ENCODE measurements around the gene MLLT11. TPM values are rescaled to one million over a fixed set of nuclear protein-coding genes. Genes with fewer than 3 reads are reported as not detected.

MLLT11 gene
- total and polyA plus RNA-seq, 2 of the 4 experiments (the other 2 are of a cell fraction) = 3.6 to 17.5 TPM

DNA sequence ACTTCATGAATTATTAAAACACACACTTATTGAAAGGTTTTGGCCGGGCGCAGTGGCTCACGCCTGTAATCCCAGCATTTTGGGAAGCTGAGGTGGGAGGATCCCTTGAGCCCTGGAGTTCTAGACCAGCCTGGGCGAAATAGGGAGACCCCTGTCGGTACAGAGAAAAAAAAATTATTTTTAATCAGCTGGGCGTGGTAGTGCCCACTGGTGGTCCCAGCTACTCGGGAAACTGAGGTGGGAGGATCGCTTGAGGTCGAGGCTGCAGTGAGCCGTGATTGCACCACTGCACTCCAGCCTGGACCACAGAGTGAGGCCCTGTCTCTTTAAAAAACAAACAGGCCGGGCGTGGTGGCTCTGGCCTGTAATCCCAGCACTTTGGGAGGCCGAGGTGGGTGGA lies 12.0 kb downstream of the MLLT11 start (continued):
- TF ChIP-seq, protein P1, sequence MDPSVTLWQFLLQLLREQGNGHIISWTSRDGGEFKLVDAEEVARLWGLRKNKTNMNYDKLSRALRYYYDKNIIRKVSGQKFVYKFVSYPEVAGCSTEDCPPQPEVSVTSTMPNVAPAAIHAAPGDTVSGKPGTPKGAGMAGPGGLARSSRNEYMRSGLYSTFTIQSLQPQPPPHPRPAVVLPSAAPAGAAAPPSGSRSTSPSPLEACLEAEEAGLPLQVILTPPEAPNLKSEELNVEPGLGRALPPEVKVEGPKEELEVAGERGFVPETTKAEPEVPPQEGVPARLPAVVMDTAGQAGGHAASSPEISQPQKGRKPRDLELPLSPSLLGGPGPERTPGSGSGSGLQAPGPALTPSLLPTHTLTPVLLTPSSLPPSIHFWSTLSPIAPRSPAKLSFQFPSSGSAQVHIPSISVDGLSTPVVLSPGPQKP (IDR thresholded peaks at IDR 0.05; ENCODE audit: borderline replicate concordance, low read depth, low read length) = no peak
- TF ChIP-seq MAFK (IDR thresholded peaks at IDR 0.05; ENCODE audit: low read depth, low read length) = no peak
- TF ChIP-seq MAZ (IDR thresholded peaks at IDR 0.05; ENCODE audit: borderline replicate concordance, low read depth, low read length) = no peak
- TF ChIP-seq FOS (IDR thresholded peaks at IDR 0.05; ENCODE audit: low read depth, low read length) = no peak
- no peak for TF ChIP-seq NFE2L2 (IDR thresholded peaks at IDR 0.05; ENCODE audit: low read depth, low read length)

DNA sequence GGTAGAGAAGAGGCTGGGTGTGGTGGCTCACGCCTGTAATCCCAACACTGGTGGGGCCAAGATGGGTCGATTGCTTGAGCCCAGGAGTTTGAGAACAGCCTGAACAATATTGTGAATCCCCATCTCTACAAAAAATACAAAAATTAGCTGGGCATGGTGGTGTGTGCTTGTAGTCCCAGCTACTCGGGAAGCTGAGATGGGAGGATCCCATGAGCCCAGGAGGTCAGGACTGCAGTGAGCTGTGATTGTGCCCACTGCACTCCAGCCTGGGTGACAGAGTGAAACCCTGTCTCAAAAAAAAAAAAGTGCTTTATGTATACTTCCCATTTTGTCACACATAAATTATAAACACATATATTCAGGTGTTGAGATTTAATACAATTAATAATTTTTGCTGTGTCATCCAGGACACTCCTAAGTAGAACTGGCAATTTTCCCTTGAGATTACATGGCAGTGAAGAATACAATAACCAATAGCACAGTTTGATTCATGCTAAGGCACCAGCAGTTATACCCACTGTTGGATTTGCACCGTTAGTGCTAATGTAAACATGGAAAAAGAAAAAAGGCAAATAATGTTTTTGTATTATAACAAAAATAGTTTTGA lies 25.9 kb downstream of the MLLT11 start:
- H4K5ac ChIP-seq (ENCODE audit: low read depth, low read length) = no peak overlapping the region
- H3K79me1 ChIP-seq (ENCODE audit: low read depth in 1 of 2, low read length in 2 of 2) = no peaks in the 10 kb centered on the region
- no peak overlapping the region for H2AFZ ChIP-seq (replicated peaks; ENCODE audit: low read length, poor library complexity)
- no peak overlapping the region for H3K4me3 ChIP-seq (ENCODE audit: insufficient read depth, low read depth, low read length)
- no peak overlapping the region for H3K14ac ChIP-seq (replicated peaks; ENCODE audit: low read depth, low read length)
- dilution Hi-C loops (cut with HindIII; ENCODE audit: low sequenced_read_pairs, unreplicated experiment) (no loop called here), in situ Hi-C loops (cut with MboI; ENCODE audit: low sequenced_read_pairs) (no loop called here), intact Hi-C loops (cut with micrococcal nuclease) (no loop called here)
- H3K9me1 ChIP-seq (ENCODE audit: insufficient read depth, low read length) = no peaks in the 10 kb centered on the region
- ChIA-PET POLR2A (ENCODE audit: unreplicated experiment) (no interaction called here), CTCF (no interaction called here)
- H3K9ac ChIP-seq (ENCODE audit: low read depth, low read length) = no peak overlapping the region
- no peak for DNase-seq
- BruUV-seq (replicated peaks) = no TSS peak
- no peak overlapping the region for H2AK5ac ChIP-seq (ENCODE audit: low read depth, low read length)
- no peak overlapping the region for H3K4me2 ChIP-seq (ENCODE audit: low read depth, low read length)
- no peak overlapping the region for H4K8ac ChIP-seq (ENCODE audit: low read depth in 2 of 2, low read length in 2 of 2)
- no peak overlapping the region for H2BK5ac ChIP-seq (ENCODE audit: low read depth, low read length, poor library complexity, severe bottlenecking)
- H2BK120ac ChIP-seq (ENCODE audit: low read depth, low read length) = no peak overlapping the region
- H3K4ac ChIP-seq (ENCODE audit: low read depth, low read length) = no peak overlapping the region
- no peak overlapping the region for H4K91ac ChIP-seq (ENCODE audit: insufficient read depth, low read depth, low read length)
- H3K27ac ChIP-seq (ENCODE audit: insufficient read depth, low read length) = no peak overlapping the region
- no CpG with 5 or more reads among the region's 4 CpGs for WGBS, 2 experiments (ENCODE audit: extremely low coverage in 2 of 2, insufficient read length in 1 of 2)
- H2BK20ac ChIP-seq (ENCODE audit: low read depth, low read length) = no peak overlapping the region
- H4K20me1 ChIP-seq (ENCODE audit: insufficient read depth, low read length) = no peaks in the 10 kb centered on the region
- no peaks in the 10 kb centered on the region for H3K27me3 ChIP-seq (ENCODE audit: control insufficient read depth, insufficient read depth, low read length)
- no peak for ATAC-seq (ENCODE audit: low read depth)
- no peak overlapping the region for H2AK9ac ChIP-seq (replicated peaks; ENCODE audit: low read depth, low read length, poor library complexity)
- no peak overlapping the region for H2BK15ac ChIP-seq (ENCODE audit: low read depth, low read length)
- H3K23ac ChIP-seq (ENCODE audit: low read depth, low read length) = no peak overlapping the region
- TF ChIP-seq RAD21 (IDR thresholded peaks at IDR 0.05; ENCODE audit: low read length) (no peak), NFE2L2 (IDR thresholded peaks at IDR 0.05; ENCODE audit: low read depth, low read length) (peak; percentile 58)
- TF ChIP-seq, protein P2, sequence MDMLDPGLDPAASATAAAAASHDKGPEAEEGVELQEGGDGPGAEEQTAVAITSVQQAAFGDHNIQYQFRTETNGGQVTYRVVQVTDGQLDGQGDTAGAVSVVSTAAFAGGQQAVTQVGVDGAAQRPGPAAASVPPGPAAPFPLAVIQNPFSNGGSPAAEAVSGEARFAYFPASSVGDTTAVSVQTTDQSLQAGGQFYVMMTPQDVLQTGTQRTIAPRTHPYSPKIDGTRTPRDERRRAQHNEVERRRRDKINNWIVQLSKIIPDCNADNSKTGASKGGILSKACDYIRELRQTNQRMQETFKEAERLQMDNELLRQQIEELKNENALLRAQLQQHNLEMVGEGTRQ (IDR thresholded peaks at IDR 0.05; ENCODE audit: low read depth, low read length) = no peak
- no peak overlapping the region for H3K56ac ChIP-seq (ENCODE audit: extremely low read depth, insufficient read depth, low read length)
- H3K4me1 ChIP-seq (ENCODE audit: control insufficient read depth, insufficient read depth, low read length) = no peaks in the 10 kb centered on the region
- H3K36me3 ChIP-seq (ENCODE audit: control insufficient read depth, insufficient read depth, low read length) = no peaks in the 10 kb centered on the region
- H3K18ac ChIP-seq (ENCODE audit: low read depth, low read length) = no peak overlapping the region
- no peaks in the 10 kb centered on the region for H3K9me3 ChIP-seq (ENCODE audit: control insufficient read depth, insufficient read depth, low read length)

All from IMR-90 (cell line).